Measurements from ENCODE around the gene TSC22D1.

- no peak for TF ChIP-seq CTCF (conservative IDR thresholded peaks at IDR 0.05; ENCODE audit: low read depth, low read length)
- TF ChIP-seq EZH2phosphoT487 (IDR thresholded peaks at IDR 0.05; ENCODE audit: borderline replicate concordance, low read length), result no peak
- no peak for TF ChIP-seq EZH2 (IDR thresholded peaks at IDR 0.05; ENCODE audit: low read length, unreplicated experiment)
Observed at GRCh38 chr13:44564936-44565335, 11.2 kb downstream of the TSC22D1 start.
